Stomach (tissue), 4 donors: ENCODE measurements around the gene SGCA.

Source experiments
- CTCF ChIP-seq, 7 experiments: fragments of 450-650 bp in 4 of 7; fragments of 200-600 bp in 3 of 7; sonication (generic) in 3 of 7; IDR thresholded peaks; one replicate each; pipeline ENCODE4 v1.5.1; 2016 to 2019; ENCODE audit warnings: antibody characterized with exemption in 7 of 7, control low read depth in 2 of 7, mild to moderate bottlenecking in 1 of 7
- EP300 ChIP-seq: sonication (generic); formaldehyde crosslinking; IDR thresholded peaks from one replicate; pipeline ENCODE4 v1.6.1; 2017; ENCODE audit warnings: antibody characterized with exemption
- POLR2AphosphoS5 ChIP-seq, 3 donors: sonication (generic); formaldehyde crosslinking; IDR thresholded peaks; one replicate each; pipeline ENCODE4 v1.6.1; 2016; ENCODE audit warnings: antibody characterized with exemption in 3 of 3

- TF ChIP-seq CTCF (IDR thresholded peaks at IDR 0.05) (no peak), POLR2AphosphoS5 (IDR thresholded peaks at IDR 0.05) (no peak), EP300 (no peak)
These were observed 30.3 kb upstream of the SGCA start for GRCh38 chr17:50135316-50136095.
